ENCODE results near the gene UCK2.

UCK2 gene

DNA sequence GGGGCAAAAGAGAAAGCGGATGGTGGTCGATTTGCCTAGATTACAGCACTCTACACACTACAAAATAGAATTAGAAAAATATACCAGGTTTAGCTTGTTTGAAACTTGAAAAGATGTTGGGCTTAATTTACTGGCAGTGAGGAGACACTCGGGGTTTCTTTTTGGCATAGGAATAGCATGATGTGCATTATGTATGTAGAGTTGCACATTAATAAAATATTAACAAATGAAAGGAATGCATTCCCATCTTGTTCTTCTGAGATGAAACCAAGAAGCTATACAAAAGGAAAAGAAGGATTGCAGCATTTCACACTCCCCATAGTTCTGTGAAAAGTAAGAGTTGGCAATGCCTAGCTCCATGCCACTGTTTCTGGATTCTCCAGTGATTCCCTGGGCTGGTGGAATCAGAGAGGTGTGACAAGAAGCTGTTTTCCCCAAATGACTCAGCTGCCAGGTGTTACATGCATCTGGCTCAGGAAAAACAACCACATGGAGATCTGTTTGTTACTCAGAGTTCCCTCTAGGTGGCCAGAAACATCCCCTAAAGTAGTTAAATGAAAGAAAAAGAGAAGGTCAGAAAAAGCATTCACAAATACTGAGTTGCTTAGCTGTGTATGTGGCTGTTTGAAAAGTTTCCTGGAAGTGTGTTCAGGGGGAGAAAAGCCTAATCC is 115.6 kb downstream of the UCK2 start:
- DNase-seq, result no peak

GRCh38 chr1:165945911-165946310 is 118.5 kb downstream of the UCK2 start:
- no peak for DNase-seq

DNA sequence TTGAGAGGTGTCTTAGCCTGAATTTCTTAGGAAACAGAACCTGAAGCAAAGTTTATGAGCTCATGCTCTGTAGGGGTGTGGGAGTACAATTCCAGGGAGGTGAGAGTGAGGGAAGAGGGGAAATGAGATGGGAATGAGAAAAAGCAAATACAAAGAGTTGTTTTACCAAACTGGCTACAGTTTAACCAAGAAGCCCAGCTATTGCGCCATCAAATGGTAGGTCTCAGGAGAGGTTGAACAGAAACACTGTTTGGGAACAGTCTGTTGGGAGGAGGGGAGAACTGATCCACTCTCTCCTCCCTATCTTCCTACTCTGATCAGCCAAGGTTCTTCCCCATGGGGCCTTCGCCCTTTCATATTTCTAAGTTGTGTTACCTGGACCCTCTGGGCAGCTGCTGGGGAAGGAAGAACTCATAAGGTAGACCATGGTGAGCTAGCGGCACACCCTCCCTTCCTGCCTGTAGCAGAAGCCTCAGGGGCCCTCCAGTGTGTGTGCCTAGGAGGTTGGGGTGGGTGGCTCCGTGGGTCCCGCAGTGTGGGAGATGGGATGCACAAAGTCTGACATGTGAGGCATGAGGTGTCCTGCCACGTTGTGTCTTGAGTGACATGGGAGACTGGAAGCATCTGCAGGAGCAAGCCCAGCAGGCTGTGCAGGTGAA is 120.5 kb downstream of the UCK2 start:
- DNase-seq, result no peak

- DNase-seq, result no peak
Measured at GRCh38 chr1:165949335-165950130, 122.1 kb downstream of the UCK2 start.

DNA sequence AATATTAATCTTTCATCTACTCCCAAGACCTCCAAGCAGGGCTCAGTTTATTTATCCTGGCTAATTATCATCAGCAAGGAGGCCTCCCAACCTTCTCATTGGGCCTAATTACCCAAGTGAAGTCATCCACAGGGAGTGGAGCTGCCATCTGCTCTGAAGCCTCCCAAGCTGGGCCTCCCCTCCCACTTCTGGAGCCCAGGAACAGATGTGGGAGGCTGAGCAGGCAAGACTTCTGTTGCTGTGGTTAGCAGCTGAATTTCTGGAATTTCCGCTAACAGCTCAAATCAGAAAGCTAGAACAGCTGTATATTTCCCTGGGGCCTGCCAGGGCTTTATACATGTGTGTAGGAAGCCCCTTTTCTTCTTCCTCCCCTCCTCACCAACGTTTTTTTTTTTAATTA is 127.5 kb downstream of the UCK2 start:
- DNase-seq, result no peak

- DNase-seq, result no peak
Measured at GRCh38 chr1:165958306-165958705, 130.9 kb downstream of the UCK2 start.

- no peak for DNase-seq
Measured at GRCh38 chr1:165960136-165960535, 132.7 kb downstream of the UCK2 start.

GRCh38 chr1:165960881-165961280 is 133.5 kb downstream of the UCK2 start:
- DNase-seq, result no peak
